OCI-LY7 (cell line): ENCODE results near the gene PPP2R3B.

ENCODE experiments used
- CTCF ChIP-seq: fragments of 200-600 bp; sonication (generic); conservative IDR thresholded peaks from 2 replicates; pipeline ENCODE4 v1.5.1; 2014; ENCODE audit warnings: mild to moderate bottlenecking, antibody characterized with exemption, low read length, moderate library complexity, mixed read lengths
- EZH2phosphoT487 ChIP-seq: fragments of 200-600 bp; sonication (generic); IDR thresholded peaks from 2 replicates; pipeline ENCODE4 v1.6.1; 2018; ENCODE audit warnings: low read depth, borderline replicate concordance, mild to moderate bottlenecking, mixed run types, antibody characterized with exemption, low read length, moderate library complexity, mixed read lengths

DNA sequence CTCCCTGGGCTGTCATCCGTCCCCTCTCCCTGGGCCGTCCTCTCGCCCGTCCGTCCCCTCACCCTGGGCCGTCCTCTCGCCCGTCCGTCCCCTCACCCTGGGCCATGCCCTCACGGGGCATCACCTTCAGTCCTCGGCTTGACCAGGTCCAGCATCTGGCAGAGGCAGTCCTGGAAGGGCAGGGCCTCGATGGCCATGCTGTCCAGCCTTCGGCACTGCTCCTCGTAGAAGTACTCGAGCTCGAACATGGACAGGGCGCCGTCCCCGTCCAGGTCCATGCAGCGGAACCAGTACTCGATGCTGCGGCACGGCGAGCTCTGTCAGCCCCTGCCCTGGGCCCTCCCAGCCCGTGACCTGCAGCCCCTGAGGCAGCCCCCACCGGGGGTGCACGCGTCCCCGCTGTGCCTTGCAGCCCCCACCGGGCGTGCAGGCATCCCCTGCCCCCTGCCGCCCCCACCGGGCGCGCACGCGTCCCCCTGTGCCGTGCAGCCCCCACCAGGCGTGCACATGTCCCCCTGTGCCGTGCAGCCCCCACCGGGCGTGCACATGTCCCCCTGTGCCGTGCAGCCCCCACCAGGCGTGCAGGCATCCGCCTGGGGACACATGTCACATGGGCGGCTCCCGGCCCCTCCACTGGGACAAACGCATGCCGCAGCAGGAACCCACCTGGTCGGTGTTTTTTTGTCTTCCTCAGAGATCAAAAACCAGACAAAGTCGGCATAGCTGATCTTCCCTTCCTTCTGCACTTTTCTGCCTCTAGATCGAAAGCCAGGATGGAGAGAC is 45.9 kb downstream of the PPP2R3B start:
- TF ChIP-seq CTCF (no peak), EZH2phosphoT487 (no peak)
